GM18519 (cell line): ENCODE measurements around the gene FUT9.

ENCODE experiments used
- ATAC-seq: cut with Tn5 transposase; IDR thresholded peaks from one replicate; pipeline ENCODE4 v1.9.1; 2021; ENCODE audit warnings: mild to moderate bottlenecking, moderate library complexity; ENCODE audit not compliant: unreplicated experiment, low FRiP score

FUT9 gene

GRCh38 chr6:96164802-96165201, 149.0 kb downstream of the FUT9 start:
- no peak for ATAC-seq

- ATAC-seq, result no peak
These were observed 155.3 kb downstream of the FUT9 start for GRCh38 chr6:96171112-96171511.

GRCh38 chr6:96184798-96185197, 169.0 kb downstream of the FUT9 start:
- ATAC-seq, result no peak

- ATAC-seq, result no peak
These were observed 170.3 kb downstream of the FUT9 start for GRCh38 chr6:96186094-96186493.

- ATAC-seq, result no peak
These were observed 170.9 kb downstream of the FUT9 start for GRCh38 chr6:96186516-96187195.

- ATAC-seq, result no peak
These were observed 178.9 kb downstream of the FUT9 start for GRCh38 chr6:96194675-96195074.

- ATAC-seq, result no peak
These were observed 179.5 kb downstream of the FUT9 start for GRCh38 chr6:96195272-96195671.

- no peak for ATAC-seq
These were observed 180.9 kb downstream of the FUT9 start for GRCh38 chr6:96196633-96197032.

GRCh38 chr6:96197241-96197640, 181.5 kb downstream of the FUT9 start:
- no peak for ATAC-seq

- no peak for ATAC-seq
These were observed 186.8 kb downstream of the FUT9 start for GRCh38 chr6:96202571-96202970.

- no peak for ATAC-seq
These were observed 195.6 kb downstream of the FUT9 start for GRCh38 chr6:96211341-96211740.

GRCh38 chr6:96212066-96212465, 196.3 kb downstream of the FUT9 start:
- ATAC-seq, result no peak

GRCh38 chr6:96213784-96214183, 198.0 kb downstream of the FUT9 start:
- no peak for ATAC-seq

GRCh38 chr6:96223695-96224094, 207.9 kb downstream of the FUT9 start:
- ATAC-seq, result no peak

- ATAC-seq, result no peak
These were observed 211.4 kb downstream of the FUT9 start for GRCh38 chr6:96227135-96227534.

- ATAC-seq, result no peak
These were observed 218.7 kb downstream of the FUT9 start for GRCh38 chr6:96234444-96234843.

- ATAC-seq, result no peak
These were observed 220.2 kb downstream of the FUT9 start for GRCh38 chr6:96235927-96236326.

GRCh38 chr6:96236471-96236870, 220.7 kb downstream of the FUT9 start:
- no peak for ATAC-seq

GRCh38 chr6:96237638-96238347, 222.0 kb downstream of the FUT9 start:
- ATAC-seq, result no peak

GRCh38 chr6:96246563-96246962, 230.8 kb downstream of the FUT9 start:
- no peak for ATAC-seq

- ATAC-seq, result no peak
These were observed 234.0 kb downstream of the FUT9 start for GRCh38 chr6:96249755-96250154.

GRCh38 chr6:96257751-96258150, 242.0 kb downstream of the FUT9 start:
- no peak for ATAC-seq
